HFFc6 (cell line): ENCODE data around the gene BBS9. TPM values are rescaled to one million over a fixed set of nuclear protein-coding genes. Genes with fewer than 3 reads are reported as not detected.
A peak's percentile ranks its signal among the peaks of the same experiment; 100 is the strongest.

ENCODE experiments used
- DNase-seq: peaks from one replicate; pipeline ENCODE4 v3.0.0-alpha.2; 2018
- H3K27ac Mint-ChIP-seq: 2 replicates; pipeline ENCODE4 v1.8.0; 2020; ENCODE audit warnings: mild to moderate bottlenecking, mixed read lengths
- H3K27me3 Mint-ChIP-seq: 2 replicates; pipeline ENCODE4 v1.8.0; 2021; ENCODE audit warnings: mild to moderate bottlenecking, moderate library complexity, mixed read lengths; ENCODE audit not compliant: insufficient read depth
- H3K36me3 Mint-ChIP-seq: 2 replicates; pipeline ENCODE4 v1.8.0; 2021; ENCODE audit warnings: low read depth, mixed read lengths
- H3K4me1 Mint-ChIP-seq: 2 replicates; pipeline ENCODE4 v1.8.0; 2020; ENCODE audit warnings: low read depth, mixed read lengths
- H3K4me3 Mint-ChIP-seq: 2 replicates; pipeline ENCODE4 v1.8.0; 2020; ENCODE audit warnings: mild to moderate bottlenecking, moderate library complexity, mixed read lengths
- H3K9me3 Mint-ChIP-seq: 2 replicates; pipeline ENCODE4 v1.8.0; 2020; ENCODE audit warnings: mild to moderate bottlenecking, mixed read lengths
- CTCF ChIP-seq: fragments of 200-600 bp; sonication (generic); IDR thresholded peaks from 2 replicates; pipeline ENCODE4 v1.5.0; 2021; ENCODE audit warnings: antibody characterized with exemption, mild to moderate bottlenecking
- total RNA-seq, 6 experiments: library from RNA; stranded (reverse); fragmentation: NEBNext Ultra II Directional; extraction: Animal tissue kit (Norgen Biotek cat#: 25700); gene quantifications; 2 replicates in 1 of 6; 3 replicates in 5 of 6; pipeline ENCODE4 v1.2.3, GENCODE V29; 2021

BBS9 gene
- total RNA-seq, 6 experiments from 2014 or later, result 10.6 to 13.0 (median 12.1) TPM

- no peak for TF ChIP-seq CTCF
- no peak overlapping the region for H3K27ac Mint-ChIP-seq
- H3K27me3 Mint-ChIP-seq, result no peaks in the 10 kb centered on the region
- H3K4me3 Mint-ChIP-seq, result no peak overlapping the region
- DNase-seq, result no peak
- H3K36me3 Mint-ChIP-seq, result no peaks in the 10 kb centered on the region
- no peaks in the 10 kb centered on the region for H3K9me3 Mint-ChIP-seq
- H3K4me1 Mint-ChIP-seq, result peaks cover 31% of the 10 kb centered on the region
These were observed 61.4 kb downstream of the BBS9 start for GRCh38 chr7:33190688-33191304.

GRCh38 chr7:33191340-33191739, 62.0 kb downstream of the BBS9 start:
- Mint-ChIP-seq H3K4me1 (peaks cover 25% of the 10 kb centered on the region), H3K36me3 (no peaks in the 10 kb centered on the region), H3K27ac (no peak overlapping the region), H3K9me3 (no peaks in the 10 kb centered on the region), H3K4me3 (no peak overlapping the region), H3K27me3 (no peaks in the 10 kb centered on the region)
- no peak for TF ChIP-seq CTCF
- no peak for DNase-seq

GRCh38 chr7:33192695-33193291, 63.4 kb downstream of the BBS9 start:
- Mint-ChIP-seq H3K36me3 (no peaks in the 10 kb centered on the region), H3K27me3 (no peaks in the 10 kb centered on the region)

GRCh38 chr7:33193308-33193864, 64.0 kb downstream of the BBS9 start:
- DNase-seq, result no peak
- Mint-ChIP-seq H3K27ac (no peak overlapping the region), H3K27me3 (no peaks in the 10 kb centered on the region), H3K36me3 (no peaks in the 10 kb centered on the region), H3K4me1 (peaks cover 21% of the 10 kb centered on the region), H3K9me3 (no peaks in the 10 kb centered on the region), H3K4me3 (no peak overlapping the region)
- TF ChIP-seq CTCF, result no peak

More at GRCh38 chr7:33192695-33193291, 63.4 kb downstream of the BBS9 start:
- no peak overlapping the region for H3K4me3 Mint-ChIP-seq
- no peak for TF ChIP-seq CTCF
- H3K27ac Mint-ChIP-seq, result no peak overlapping the region
- H3K4me1 Mint-ChIP-seq, result peaks cover 21% of the 10 kb centered on the region
- H3K9me3 Mint-ChIP-seq, result no peaks in the 10 kb centered on the region
- no peak for DNase-seq

GRCh38 chr7:33195264-33195663, 65.9 kb downstream of the BBS9 start:
- Mint-ChIP-seq H3K27me3 (no peaks in the 10 kb centered on the region), H3K36me3 (no peaks in the 10 kb centered on the region), H3K9me3 (no peaks in the 10 kb centered on the region), H3K4me1 (peaks cover 26% of the 10 kb centered on the region), H3K4me3 (no peak overlapping the region), H3K27ac (no peak overlapping the region)
- no peak for TF ChIP-seq CTCF
- peak; percentile 56 for DNase-seq
